RWPE2 (cell line): ENCODE measurements around the gene HTT.
A peak's percentile ranks its signal among the peaks of the same experiment; 100 is the strongest.

Experiments used
- ATAC-seq: fragments of 200-7000 bp; cut with Tn5 transposase; 3 replicates; pipeline ENCODE4 v1.9.1; 2021; ENCODE audit warnings: low read depth
- DNase-seq: peaks from one replicate; pipeline ENCODE4 v3.0.0-alpha.2; 2020; ENCODE audit warnings: low spot score
- H3K27ac ChIP-seq: fragments of 450-650 bp; 2 replicates; pipeline ENCODE4 v1.5.1; 2017; ENCODE audit warnings: mild to moderate bottlenecking; ENCODE audit not compliant: poor library complexity, severe bottlenecking
- H3K27me3 ChIP-seq: fragments of 250-450 bp; sonication (Bioruptor Pico); 2 replicates; pipeline ENCODE4 v1.5.1; 2021; ENCODE audit warnings: mild to moderate bottlenecking, moderate library complexity; ENCODE audit not compliant: insufficient read depth, poor library complexity, severe bottlenecking
- H3K36me3 ChIP-seq: fragments of 250-450 bp; sonication (Bioruptor Pico); 2 replicates; pipeline ENCODE4 v1.5.1; 2020; ENCODE audit warnings: low read depth, mild to moderate bottlenecking, moderate library complexity
- H3K4me1 ChIP-seq: fragments of 250-450 bp; sonication (Bioruptor Pico); 2 replicates; pipeline ENCODE4 v1.5.1; 2021; ENCODE audit warnings: mild to moderate bottlenecking, moderate library complexity; ENCODE audit not compliant: insufficient read depth, poor library complexity, severe bottlenecking
- H3K4me3 ChIP-seq: fragments of 250-450 bp; sonication (Bioruptor Pico); 2 replicates; pipeline ENCODE4 v1.5.1; 2021; ENCODE audit warnings: mild to moderate bottlenecking, moderate library complexity; ENCODE audit not compliant: severe bottlenecking
- H3K9me3 ChIP-seq: fragments of 250-450 bp; sonication (Bioruptor Pico); 2 replicates; pipeline ENCODE4 v1.5.1; 2021; ENCODE audit warnings: mild to moderate bottlenecking, moderate library complexity; ENCODE audit not compliant: severe bottlenecking
- TF ChIP-seq, protein P1 (sequence below): fragments of 450-650 bp; IDR thresholded peaks from one replicate; pipeline ENCODE4 v1.5.1; 2017; ENCODE audit warnings: mild to moderate bottlenecking, moderate library complexity; ENCODE audit not compliant: poor library complexity, severe bottlenecking

Gene HTT

DNA sequence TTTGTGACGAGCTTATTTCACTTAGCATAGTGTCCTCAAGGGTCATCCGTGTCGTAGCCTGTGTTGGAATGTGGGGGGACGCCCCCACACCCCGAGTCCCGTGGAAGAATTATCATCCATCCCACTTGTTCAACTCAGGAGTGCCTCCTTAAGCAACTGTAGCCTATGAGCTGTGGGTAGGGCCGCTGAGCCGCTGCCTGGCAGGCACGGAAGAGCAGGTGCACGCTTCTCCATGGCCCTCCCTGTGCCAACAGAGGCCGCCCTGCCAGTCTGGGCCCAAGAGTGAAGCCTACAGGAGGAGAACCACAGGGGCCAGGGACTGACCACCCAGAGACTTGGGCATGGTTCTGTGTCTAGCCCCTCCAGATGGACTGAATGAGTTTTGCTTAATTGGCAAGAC is 216.0 kb downstream of the HTT start:
- no peak for DNase-seq
- TF ChIP-seq, protein P1, sequence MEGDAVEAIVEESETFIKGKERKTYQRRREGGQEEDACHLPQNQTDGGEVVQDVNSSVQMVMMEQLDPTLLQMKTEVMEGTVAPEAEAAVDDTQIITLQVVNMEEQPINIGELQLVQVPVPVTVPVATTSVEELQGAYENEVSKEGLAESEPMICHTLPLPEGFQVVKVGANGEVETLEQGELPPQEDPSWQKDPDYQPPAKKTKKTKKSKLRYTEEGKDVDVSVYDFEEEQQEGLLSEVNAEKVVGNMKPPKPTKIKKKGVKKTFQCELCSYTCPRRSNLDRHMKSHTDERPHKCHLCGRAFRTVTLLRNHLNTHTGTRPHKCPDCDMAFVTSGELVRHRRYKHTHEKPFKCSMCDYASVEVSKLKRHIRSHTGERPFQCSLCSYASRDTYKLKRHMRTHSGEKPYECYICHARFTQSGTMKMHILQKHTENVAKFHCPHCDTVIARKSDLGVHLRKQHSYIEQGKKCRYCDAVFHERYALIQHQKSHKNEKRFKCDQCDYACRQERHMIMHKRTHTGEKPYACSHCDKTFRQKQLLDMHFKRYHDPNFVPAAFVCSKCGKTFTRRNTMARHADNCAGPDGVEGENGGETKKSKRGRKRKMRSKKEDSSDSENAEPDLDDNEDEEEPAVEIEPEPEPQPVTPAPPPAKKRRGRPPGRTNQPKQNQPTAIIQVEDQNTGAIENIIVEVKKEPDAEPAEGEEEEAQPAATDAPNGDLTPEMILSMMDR = no peak
- Histone ChIP-seq H3K9me3 (no peaks in the 10 kb centered on the region), H3K4me1 (peaks cover 4% of the 10 kb centered on the region), H3K4me3 (no peak overlapping the region), H3K36me3 (no peaks in the 10 kb centered on the region), H3K27me3 (no peaks in the 10 kb centered on the region), H3K27ac (no peak overlapping the region)
- no peak for ATAC-seq

DNA sequence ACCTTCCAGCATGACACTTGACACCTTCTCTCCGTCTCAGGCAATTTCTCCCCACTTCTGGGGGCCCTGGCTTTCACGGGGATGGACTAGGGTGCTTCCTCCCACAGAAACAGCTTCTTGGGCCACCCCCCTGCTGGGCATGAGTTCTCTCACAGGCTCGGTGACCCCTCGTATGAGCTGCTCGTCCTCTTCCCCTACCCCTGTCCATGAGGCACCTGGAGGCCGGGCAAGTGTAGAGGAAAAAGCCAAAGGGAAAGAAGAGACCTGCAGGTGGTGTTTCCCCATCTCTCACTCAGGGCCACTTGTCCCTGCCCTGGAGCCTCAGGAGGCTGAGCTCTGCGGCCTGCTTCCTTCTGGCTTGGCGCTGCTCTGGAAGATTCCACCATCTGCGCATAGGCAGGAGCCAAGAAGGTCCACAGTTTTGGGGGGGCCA is 216.4 kb downstream of the HTT start:
- TF ChIP-seq, protein P1 = no peak
- H3K36me3 ChIP-seq = no peaks in the 10 kb centered on the region
- H3K4me3 ChIP-seq = no peak overlapping the region
- H3K27ac ChIP-seq = no peak overlapping the region
- H3K9me3 ChIP-seq = no peaks in the 10 kb centered on the region
- H3K27me3 ChIP-seq = no peaks in the 10 kb centered on the region
- DNase-seq (no peak), ATAC-seq (no peak)
- H3K4me1 ChIP-seq = peaks cover 1% of the 10 kb centered on the region

DNA sequence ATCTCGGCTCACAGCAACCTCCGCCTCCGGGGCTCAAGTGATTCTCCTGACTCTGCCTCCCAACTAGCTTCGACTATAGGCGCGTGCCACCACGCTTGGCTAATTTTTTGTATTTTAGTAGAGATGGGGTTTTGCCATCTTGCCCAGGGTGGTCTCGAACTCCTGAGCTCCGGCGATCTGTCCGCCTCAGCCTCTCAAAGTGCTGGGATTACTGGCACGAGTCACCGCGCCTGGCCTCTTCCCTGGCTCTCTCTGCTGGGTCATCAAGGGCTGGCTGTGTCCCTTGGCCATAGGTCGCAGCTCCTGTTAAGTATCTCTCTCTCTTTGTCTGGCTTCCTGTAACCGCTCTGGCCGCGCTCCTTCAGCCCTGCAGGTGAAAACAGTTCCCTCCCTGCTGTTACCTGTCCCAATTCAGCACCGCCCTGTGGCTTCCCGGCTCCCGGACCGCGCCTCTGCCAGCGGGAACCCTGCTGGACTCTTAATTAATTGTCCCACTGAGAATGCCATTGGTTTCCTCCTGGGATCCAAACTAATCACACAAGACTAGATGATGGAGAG is 217.0 kb downstream of the HTT start:
- H3K27ac ChIP-seq = peak overlapping the region; percentile 41
- TF ChIP-seq, protein P1 = no peak
- H3K36me3 ChIP-seq = no peaks in the 10 kb centered on the region
- no peaks in the 10 kb centered on the region for H3K4me1 ChIP-seq
- ATAC-seq (peak; percentile 22; the same call in 2 of the 3 replicates), DNase-seq (no peak)
- no peaks in the 10 kb centered on the region for H3K9me3 ChIP-seq
- H3K27me3 ChIP-seq = no peaks in the 10 kb centered on the region
- H3K4me3 ChIP-seq = peak overlapping the region; percentile 59

DNA sequence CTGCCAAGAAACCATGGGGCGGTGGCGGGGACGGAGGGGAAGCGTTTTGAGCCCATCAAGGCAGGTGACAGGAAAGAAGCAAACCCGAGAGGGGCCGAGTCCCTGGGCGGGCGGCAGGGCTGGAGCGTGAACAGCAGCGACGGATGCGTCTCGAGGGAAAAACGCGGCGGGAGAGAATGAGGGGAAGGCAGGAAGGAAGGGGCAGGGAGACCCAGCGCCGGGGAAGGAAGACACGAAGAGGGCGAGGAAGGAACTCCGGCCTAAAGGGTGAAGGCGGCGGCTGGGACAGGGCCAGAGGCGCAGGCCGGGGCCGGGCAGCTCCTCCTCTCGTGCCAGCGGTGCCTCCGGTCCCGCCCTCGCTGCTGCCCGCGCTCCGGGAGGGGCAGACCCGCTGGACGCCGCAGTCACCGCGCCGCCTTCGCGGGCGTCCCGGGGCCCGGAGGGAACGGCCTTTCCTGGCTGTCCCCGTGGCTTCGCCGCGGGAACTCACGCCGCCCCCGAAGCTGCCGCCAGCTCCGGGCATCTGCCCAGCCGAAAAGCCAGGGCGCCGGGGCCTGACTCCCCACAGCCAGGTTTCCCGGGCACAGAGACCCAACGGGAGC is 217.6 kb downstream of the HTT start:
- no peak for DNase-seq
- Histone ChIP-seq H3K36me3 (no peaks in the 10 kb centered on the region), H3K27ac (peak overlapping the region; percentile 41), H3K27me3 (no peaks in the 10 kb centered on the region), H3K9me3 (no peaks in the 10 kb centered on the region), H3K4me1 (no peaks in the 10 kb centered on the region), H3K4me3 (peak overlapping the region; percentile 59)
- TF ChIP-seq, protein P1 = no peak
- peak; percentile 66 for ATAC-seq
